DND-41 (cell line): ENCODE results near the gene OR52D1.

ENCODE experiments used
- CTCF ChIP-seq: IDR thresholded peaks from 2 replicates; pipeline ENCODE4 v1.5.1; 2012; ENCODE audit warnings: borderline replicate concordance, low read length, moderate library complexity, mild to moderate bottlenecking; ENCODE audit not compliant: poor library complexity, severe bottlenecking; ENCODE audit errors: extremely low read depth
- EZH2 ChIP-seq: IDR thresholded peaks from 3 replicates; pipeline ENCODE4 v1.6.1; 2012; ENCODE audit warnings: borderline replicate concordance, low read depth, mild to moderate bottlenecking, moderate library complexity, low read length, inconsistent platforms; ENCODE audit not compliant: severe bottlenecking

- TF ChIP-seq CTCF (no peak), EZH2 (no peak)
These were observed 39.5 kb upstream of the OR52D1 start, which contains the start of gene OR51I2 for GRCh38 chr11:5449023-5449422.
